H9 (cell line): Measurements from ENCODE around the gene CYP39A1. TPM values are rescaled to one million over a fixed set of nuclear protein-coding genes. Genes with fewer than 3 reads are reported as not detected.

Experiments used
- DNase-seq: peaks from one replicate; pipeline ENCODE4 v3.0.0-alpha.2; 2017
- H2AFZ ChIP-seq: one replicate; pipeline ENCODE4 v1.6.1; 2013; ENCODE audit warnings: mild to moderate bottlenecking, low read length, control low read depth, moderate library complexity
- H2AK5ac ChIP-seq: 2 replicates; pipeline ENCODE4 v1.6.1; 2013; ENCODE audit warnings: low read length, control low read depth, mixed read lengths; ENCODE audit not compliant: insufficient read length
- H2BK120ac ChIP-seq: one replicate; pipeline ENCODE4 v1.6.1; 2013; ENCODE audit warnings: low read depth, mild to moderate bottlenecking, low read length, control low read depth, inconsistent platforms; ENCODE audit not compliant: poor library complexity, severe bottlenecking
- H2BK12ac ChIP-seq: 2 replicates; pipeline ENCODE4 v1.6.1; 2013; ENCODE audit warnings: low read length, control low read depth, mixed read lengths, low read depth; ENCODE audit not compliant: insufficient read length
- H2BK15ac ChIP-seq: 2 replicates; pipeline ENCODE4 v1.6.1; 2013; ENCODE audit warnings: low read depth, low read length, control low read depth
- H2BK20ac ChIP-seq: one replicate; pipeline ENCODE4 v1.6.1; 2013; ENCODE audit warnings: low read depth, mild to moderate bottlenecking, low read length, control low read depth, inconsistent platforms; ENCODE audit not compliant: poor library complexity, severe bottlenecking
- H2BK5ac ChIP-seq: 2 replicates; pipeline ENCODE4 v1.6.1; 2013; ENCODE audit warnings: low read length, control low read depth, mixed read lengths; ENCODE audit not compliant: insufficient read length
- H3K14ac ChIP-seq: 2 replicates; pipeline ENCODE4 v1.6.1; 2013; ENCODE audit warnings: low read length, control low read depth; ENCODE audit not compliant: insufficient read depth
- H3K18ac ChIP-seq: 2 replicates; pipeline ENCODE4 v1.6.1; 2013; ENCODE audit warnings: low read depth, mild to moderate bottlenecking, mixed read lengths, low read length, control low read depth; ENCODE audit not compliant: insufficient read length
- H3K23ac ChIP-seq: 2 replicates; pipeline ENCODE4 v1.6.1; 2013; ENCODE audit warnings: low read length, control low read depth, mixed read lengths, low read depth; ENCODE audit not compliant: insufficient read length
- H3K23me2 ChIP-seq: 2 replicates; pipeline ENCODE4 v1.6.1; 2013; ENCODE audit warnings: low read depth, mild to moderate bottlenecking, mixed read lengths, low read length, control low read depth; ENCODE audit not compliant: insufficient read length, poor library complexity, severe bottlenecking
- H3K27ac ChIP-seq: 2 replicates; pipeline ENCODE4 v1.5.1; 2013; ENCODE audit warnings: low read length, control low read depth, mixed read lengths, low read depth; ENCODE audit not compliant: insufficient read length
- H3K27me3 ChIP-seq: 2 replicates; pipeline ENCODE4 v1.6.1; 2013; ENCODE audit warnings: low read length, control low read depth, inconsistent platforms; ENCODE audit not compliant: insufficient read depth
- H3K4ac ChIP-seq: 2 replicates; pipeline ENCODE4 v1.6.1; 2013; ENCODE audit warnings: low read depth, mild to moderate bottlenecking, control low read depth, inconsistent platforms, low read length, moderate library complexity
- H3K4me1 ChIP-seq: 2 replicates; pipeline ENCODE4 v1.6.1; 2013; ENCODE audit warnings: low read length, control low read depth, inconsistent platforms; ENCODE audit not compliant: insufficient read depth
- H3K4me2 ChIP-seq: 2 replicates; pipeline ENCODE4 v1.6.1; 2013; ENCODE audit warnings: low read length, control low read depth, mixed read lengths; ENCODE audit not compliant: insufficient read length, insufficient read depth
- H3K56ac ChIP-seq: 2 replicates; pipeline ENCODE4 v1.6.1; 2013; ENCODE audit warnings: low read depth, mild to moderate bottlenecking, mixed read lengths, low read length, control low read depth; ENCODE audit not compliant: insufficient read length
- H3K79me1 ChIP-seq: 2 replicates; pipeline ENCODE4 v1.6.1; 2013; ENCODE audit warnings: low read depth, mild to moderate bottlenecking, moderate library complexity, low read length, control low read depth, inconsistent platforms; ENCODE audit not compliant: insufficient read depth, poor library complexity, severe bottlenecking
- H3K79me2 ChIP-seq: 2 replicates; pipeline ENCODE4 v1.6.1; 2013; ENCODE audit warnings: low read length, control low read depth, inconsistent platforms; ENCODE audit not compliant: insufficient read depth
- H3K9ac ChIP-seq: 2 replicates; pipeline ENCODE4 v1.6.1; 2013; ENCODE audit warnings: low read length, control low read depth, mixed read lengths; ENCODE audit not compliant: insufficient read length; ENCODE audit errors: extremely low read depth
- H3K9me3 ChIP-seq: one replicate; pipeline ENCODE4 v1.6.1; 2013; ENCODE audit warnings: low read depth, low read length, inconsistent platforms; ENCODE audit not compliant: control insufficient read depth
- H3T11ph ChIP-seq: one replicate; pipeline ENCODE4 v1.6.1; 2013; ENCODE audit warnings: mild to moderate bottlenecking, low read length, control low read depth, inconsistent platforms
- H4K20me1 ChIP-seq: one replicate; pipeline ENCODE4 v1.6.1; 2013; ENCODE audit not compliant: control insufficient read depth, insufficient read length, insufficient read depth
- H4K5ac ChIP-seq: 2 replicates; pipeline ENCODE4 v1.6.1; 2013; ENCODE audit warnings: low read depth, mild to moderate bottlenecking, mixed read lengths, low read length, control low read depth; ENCODE audit not compliant: insufficient read length
- H4K8ac ChIP-seq: replicated peaks from 2 replicates; pipeline ENCODE4 v1.6.1; 2013; ENCODE audit warnings: low read length, control low read depth, mixed read lengths, low read depth; ENCODE audit not compliant: insufficient read length
- H4K91ac ChIP-seq: 2 replicates; pipeline ENCODE4 v1.6.1; 2013; ENCODE audit warnings: low read depth, mild to moderate bottlenecking, moderate library complexity, mixed read lengths, low read length, control low read depth; ENCODE audit not compliant: insufficient read length
- H3K27ac Mint-ChIP-seq, 3 experiments: 2 replicates in 2 of 3; 3 replicates in 1 of 3; pipeline ENCODE4 v1.8.0; 2020 to 2021; ENCODE audit warnings: mixed read lengths in 3 of 3, mild to moderate bottlenecking in 1 of 3, moderate library complexity in 1 of 3
- H3K27me3 Mint-ChIP-seq: 2 replicates; pipeline ENCODE4 v1.8.0; 2021; ENCODE audit warnings: low read depth, mild to moderate bottlenecking, moderate library complexity, mixed read lengths
- H3K36me3 Mint-ChIP-seq, 3 experiments: 2 replicates in 2 of 3; 3 replicates in 1 of 3; pipeline ENCODE4 v1.8.0; 2020 to 2021; ENCODE audit warnings: low read depth in 3 of 3, mixed read lengths in 3 of 3; ENCODE audit not compliant: insufficient read depth in 1 of 3
- H3K4me1 Mint-ChIP-seq, 2 experiments: 2 replicates each; pipeline ENCODE4 v1.8.0; 2020; ENCODE audit warnings: mixed read lengths in 2 of 2
- H3K4me3 Mint-ChIP-seq, 2 experiments: 2 replicates in 1 of 2; 3 replicates in 1 of 2; pipeline ENCODE4 v1.8.0; 2020 to 2021; ENCODE audit warnings: mild to moderate bottlenecking in 2 of 2, mixed read lengths in 2 of 2, moderate library complexity in 1 of 2
- H3K9me3 Mint-ChIP-seq, 2 experiments: 2 replicates in 1 of 2; 3 replicates in 1 of 2; pipeline ENCODE4 v1.8.0; 2020; ENCODE audit warnings: mild to moderate bottlenecking in 2 of 2, mixed read lengths in 2 of 2, moderate library complexity in 1 of 2
- WGBS: extraction: QIAGEN DNeasy Blood & Tissue Kit; methylation state at CpG from one replicate; pipeline ENCODE4 v1.1.7; 2013; ENCODE audit warnings: missing lambda C conversion rate, low lambda C conversion rate, mixed read lengths; ENCODE audit not compliant: insufficient read length; ENCODE audit errors: extremely low coverage; 5-methylcytosine and 5-hydroxymethylcytosine counted together
- total RNA-seq: library from RNA; stranded (reverse); gene quantifications from 2 replicates; pipeline ENCODE4 v1.2.1, GENCODE V29; 2021
- TF ChIP-seq, protein P1 (sequence below): fragments of 200-600 bp; sonication (generic); conservative IDR thresholded peaks from 3 replicates; pipeline ENCODE4 v1.8.0; 2021; ENCODE audit warnings: antibody characterized with exemption, mild to moderate bottlenecking

Gene CYP39A1
- total RNA-seq, 1 experiment from 2014 or later = 0.50 TPM

DNA sequence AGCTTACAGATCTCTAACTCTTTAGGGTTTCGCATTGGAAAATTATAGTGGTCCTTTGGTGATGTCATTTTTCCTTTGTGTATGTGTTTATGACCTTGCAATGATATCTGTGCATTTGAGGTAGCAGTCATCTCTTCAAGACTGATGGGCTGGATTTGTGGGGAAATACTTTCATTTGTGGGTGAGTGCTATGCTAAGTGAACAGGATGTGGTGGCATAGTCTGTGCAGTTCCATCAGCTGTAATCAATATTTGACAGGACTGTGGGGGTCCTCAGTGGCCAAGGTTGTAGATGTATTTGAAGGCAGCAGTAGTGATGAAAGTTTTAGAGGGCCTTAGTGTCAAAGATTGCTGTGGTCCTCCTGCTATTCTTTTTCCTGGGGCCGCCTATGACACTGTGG is 79.5 kb downstream of the CYP39A1 start:
- Mint-ChIP-seq H3K27ac (no peak overlapping the region), H3K27me3 (no peaks in the 10 kb centered on the region), H3K4me1 (no peaks in the 10 kb centered on the region), H3K9me3 (no peaks in the 10 kb centered on the region; a peak in 3 of 5 replicates), H3K4me3 (no peak overlapping the region), H3K36me3 (no peaks in the 10 kb centered on the region)
- Histone ChIP-seq H3K23ac (no peak overlapping the region), H3K4me1 (no peaks in the 10 kb centered on the region), H2BK20ac (no peak overlapping the region), H2BK15ac (no peak overlapping the region), H2AFZ (no peak overlapping the region), H3K18ac (no peak overlapping the region), H3K79me1 (no peaks in the 10 kb centered on the region), H2AK5ac (no peak overlapping the region), H3K27me3 (no peaks in the 10 kb centered on the region), H3K9me3 (no peaks in the 10 kb centered on the region), H4K5ac (no peak overlapping the region), H3K23me2 (no peaks in the 10 kb centered on the region), H3K27ac (no peak overlapping the region), H3K4ac (no peak overlapping the region), H2BK120ac (no peak overlapping the region), H4K91ac (no peak overlapping the region), H3K79me2 (no peaks in the 10 kb centered on the region), H3K14ac (no peak overlapping the region), H3T11ph (no peak overlapping the region), H3K4me2 (no peak overlapping the region), H2BK12ac (no peak overlapping the region), H2BK5ac (no peak overlapping the region), H4K20me1 (no peaks in the 10 kb centered on the region), H3K56ac (no peak overlapping the region), H3K9ac (no peak overlapping the region), H4K8ac (no peak overlapping the region)
- WGBS = no CpG with 5 or more reads among the region's 2 CpGs
- no peak for DNase-seq
- TF ChIP-seq, protein P1, sequence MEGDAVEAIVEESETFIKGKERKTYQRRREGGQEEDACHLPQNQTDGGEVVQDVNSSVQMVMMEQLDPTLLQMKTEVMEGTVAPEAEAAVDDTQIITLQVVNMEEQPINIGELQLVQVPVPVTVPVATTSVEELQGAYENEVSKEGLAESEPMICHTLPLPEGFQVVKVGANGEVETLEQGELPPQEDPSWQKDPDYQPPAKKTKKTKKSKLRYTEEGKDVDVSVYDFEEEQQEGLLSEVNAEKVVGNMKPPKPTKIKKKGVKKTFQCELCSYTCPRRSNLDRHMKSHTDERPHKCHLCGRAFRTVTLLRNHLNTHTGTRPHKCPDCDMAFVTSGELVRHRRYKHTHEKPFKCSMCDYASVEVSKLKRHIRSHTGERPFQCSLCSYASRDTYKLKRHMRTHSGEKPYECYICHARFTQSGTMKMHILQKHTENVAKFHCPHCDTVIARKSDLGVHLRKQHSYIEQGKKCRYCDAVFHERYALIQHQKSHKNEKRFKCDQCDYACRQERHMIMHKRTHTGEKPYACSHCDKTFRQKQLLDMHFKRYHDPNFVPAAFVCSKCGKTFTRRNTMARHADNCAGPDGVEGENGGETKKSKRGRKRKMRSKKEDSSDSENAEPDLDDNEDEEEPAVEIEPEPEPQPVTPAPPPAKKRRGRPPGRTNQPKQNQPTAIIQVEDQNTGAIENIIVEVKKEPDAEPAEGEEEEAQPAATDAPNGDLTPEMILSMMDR = no peak
